ENCODE measurements around the gene CISD1. TPM values are rescaled to one million over a fixed set of nuclear protein-coding genes. Genes with fewer than 3 reads are reported as not detected.

Gene CISD1
- total and polyA plus RNA-seq, 9 of the 15 experiments (the other 6 are each of a cell fraction or from before 2014, with no cell fraction given), result 35.8 to 342 (median 118) TPM

DNA sequence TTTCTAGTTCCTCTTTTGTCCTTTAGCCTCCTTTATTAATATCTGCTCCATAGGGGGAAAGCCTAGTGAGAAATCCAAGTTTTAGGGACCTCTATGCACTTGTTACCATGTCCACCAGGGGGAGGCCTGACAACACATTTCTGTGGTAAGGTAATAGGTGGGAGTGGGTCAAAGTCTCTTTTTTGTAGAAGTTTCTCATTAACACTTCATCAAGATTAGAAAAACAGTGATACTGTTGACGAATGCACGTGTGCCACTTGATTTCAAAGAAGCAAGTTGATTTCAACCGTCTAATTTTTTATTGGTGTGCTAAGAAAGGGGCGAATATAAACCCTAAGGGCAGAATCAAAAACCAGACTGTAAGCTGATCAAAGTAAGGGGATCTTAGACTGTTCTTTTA, 30.6 kb downstream of the CISD1 start (continued):
- TF ChIP-seq, protein P1, sequence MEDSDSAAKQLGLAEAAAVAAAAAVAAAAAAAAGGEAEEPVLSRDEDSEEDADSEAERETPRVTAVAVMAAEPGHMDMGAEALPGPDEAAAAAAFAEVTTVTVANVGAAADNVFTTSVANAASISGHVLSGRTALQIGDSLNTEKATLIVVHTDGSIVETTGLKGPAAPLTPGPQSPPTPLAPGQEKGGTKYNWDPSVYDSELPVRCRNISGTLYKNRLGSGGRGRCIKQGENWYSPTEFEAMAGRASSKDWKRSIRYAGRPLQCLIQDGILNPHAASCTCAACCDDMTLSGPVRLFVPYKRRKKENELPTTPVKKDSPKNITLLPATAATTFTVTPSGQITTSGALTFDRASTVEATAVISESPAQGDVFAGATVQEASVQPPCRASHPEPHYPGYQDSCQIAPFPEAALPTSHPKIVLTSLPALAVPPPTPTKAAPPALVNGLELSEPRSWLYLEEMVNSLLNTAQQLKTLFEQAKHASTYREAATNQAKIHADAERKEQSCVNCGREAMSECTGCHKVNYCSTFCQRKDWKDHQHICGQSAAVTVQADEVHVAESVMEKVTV (CRISPR knock-in tag; IDR thresholded peaks at IDR 0.05), result peak; percentile 85
- no peak for TF ChIP-seq BHLHE40 (IDR thresholded peaks at IDR 0.05; ENCODE audit: low read length)
- no peak for TF ChIP-seq XRCC4 (IDR thresholded peaks at IDR 0.05; ENCODE audit: extremely low read depth, insufficient read depth, insufficient read length)
- TF ChIP-seq LCOR (CRISPR knock-in tag; IDR thresholded peaks at IDR 0.05), result no peak
- TF ChIP-seq SMC3 (conservative IDR thresholded peaks at IDR 0.05; ENCODE audit: insufficient read depth, low read depth, low read length), result peak; percentile 91
- no peak for TF ChIP-seq RBM14 (IDR thresholded peaks at IDR 0.05; ENCODE audit: borderline replicate concordance, insufficient read depth, low read depth, low read length)
- no peak for TF ChIP-seq CREM (IDR thresholded peaks at IDR 0.05; ENCODE audit: low read depth)
- TF ChIP-seq, protein P2, sequence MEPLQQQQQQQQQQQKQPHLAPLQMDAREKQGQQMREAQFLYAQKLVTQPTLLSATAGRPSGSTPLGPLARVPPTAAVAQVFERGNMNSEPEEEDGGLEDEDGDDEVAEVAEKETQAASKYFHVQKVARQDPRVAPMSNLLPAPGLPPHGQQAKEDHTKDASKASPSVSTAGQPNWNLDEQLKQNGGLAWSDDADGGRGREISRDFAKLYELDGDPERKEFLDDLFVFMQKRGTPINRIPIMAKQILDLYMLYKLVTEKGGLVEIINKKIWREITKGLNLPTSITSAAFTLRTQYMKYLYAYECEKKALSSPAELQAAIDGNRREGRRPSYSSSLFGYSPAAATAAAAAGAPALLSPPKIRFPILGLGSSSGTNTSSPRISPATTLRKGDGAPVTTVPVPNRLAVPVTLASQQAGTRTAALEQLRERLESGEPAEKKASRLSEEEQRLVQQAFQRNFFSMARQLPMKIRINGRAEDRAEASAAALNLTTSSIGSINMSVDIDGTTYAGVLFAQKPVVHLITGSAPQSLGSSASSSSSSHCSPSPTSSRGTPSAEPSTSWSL (CRISPR knock-in tag; IDR thresholded peaks at IDR 0.05; ENCODE audit: borderline replicate concordance), result no peak
- no peak for TF ChIP-seq ZC3H8 (IDR thresholded peaks at IDR 0.05)
- TF ChIP-seq NR0B1 (IDR thresholded peaks at IDR 0.05; ENCODE audit: partially characterized antibody), result no peak
- TF ChIP-seq MYNN (IDR thresholded peaks at IDR 0.05), result no peak
- no peak for TF ChIP-seq MYNN (CRISPR knock-in tag; IDR thresholded peaks at IDR 0.05)
- no peak for TF ChIP-seq MEF2D (tag; conservative IDR thresholded peaks at IDR 0.05; ENCODE audit: low read depth)
- peak; percentile 38; the same call in 1 of the 2 replicates for TF ChIP-seq SOX6 (IDR thresholded peaks at IDR 0.05)
- TF ChIP-seq CC2D1A (IDR thresholded peaks at IDR 0.05), result peak; percentile 33; the same call in 1 of the 2 replicates
- TF ChIP-seq, protein P3, sequence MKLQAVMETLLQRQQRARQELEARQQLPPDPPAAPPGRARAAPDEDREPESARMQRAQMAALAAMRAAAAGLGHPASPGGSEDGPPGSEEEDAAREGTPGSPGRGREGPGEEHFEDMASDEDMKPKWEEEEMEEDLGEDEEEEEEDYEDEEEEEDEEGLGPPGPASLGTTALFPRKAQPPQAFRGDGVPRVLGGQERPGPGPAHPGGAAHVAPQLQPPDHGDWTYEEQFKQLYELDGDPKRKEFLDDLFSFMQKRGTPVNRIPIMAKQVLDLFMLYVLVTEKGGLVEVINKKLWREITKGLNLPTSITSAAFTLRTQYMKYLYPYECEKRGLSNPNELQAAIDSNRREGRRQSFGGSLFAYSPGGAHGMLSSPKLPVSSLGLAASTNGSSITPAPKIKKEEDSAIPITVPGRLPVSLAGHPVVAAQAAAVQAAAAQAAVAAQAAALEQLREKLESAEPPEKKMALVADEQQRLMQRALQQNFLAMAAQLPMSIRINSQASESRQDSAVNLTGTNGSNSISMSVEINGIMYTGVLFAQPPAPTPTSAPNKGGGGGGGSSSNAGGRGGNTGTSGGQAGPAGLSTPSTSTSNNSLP (IDR thresholded peaks at IDR 0.05; ENCODE audit: borderline replicate concordance, low read depth, low read length), result no peak
- no peak for TF ChIP-seq XRCC5 (IDR thresholded peaks at IDR 0.05; ENCODE audit: low read depth, low read length)
- no peak for TF ChIP-seq ZNF518B (CRISPR knock-in tag; IDR thresholded peaks at IDR 0.05)
- no peak for TF ChIP-seq XRCC3 (IDR thresholded peaks at IDR 0.05)
- TF ChIP-seq PURB (CRISPR knock-in tag; IDR thresholded peaks at IDR 0.05; ENCODE audit: low read depth), result no peak
- 0 out of 2 replicates have a peak, but pooled peaks have one; percentile 28 for TF ChIP-seq SPI1 (IDR thresholded peaks at IDR 0.05; ENCODE audit: borderline replicate concordance, low read depth, low read length)
